Measurements from ENCODE around the gene ZBTB38. TPM values are rescaled to one million over a fixed set of nuclear protein-coding genes. Genes with fewer than 3 reads are reported as not detected.

ZBTB38 gene
- polyA plus RNA-seq, 1 donor from 2014 or later: 18.7 TPM

DNA sequence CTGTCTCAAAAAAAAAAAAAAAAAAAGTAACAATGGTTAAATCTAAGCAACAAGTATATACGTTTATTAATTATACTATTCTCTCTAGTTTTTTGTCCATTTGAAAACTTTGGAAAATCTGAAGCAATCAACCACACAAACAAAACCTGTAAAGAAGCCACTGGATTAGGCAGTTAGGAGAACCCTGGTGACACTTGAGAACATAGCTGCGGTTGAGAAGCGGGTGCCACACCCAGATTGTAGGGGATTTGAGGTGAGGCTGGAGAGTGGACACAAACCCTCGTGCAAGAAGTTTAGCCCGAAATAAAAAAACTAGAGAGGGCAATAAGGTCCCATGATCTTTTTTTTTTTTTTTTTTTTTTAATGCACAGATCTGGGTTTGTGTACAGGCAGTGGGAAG, 25.9 kb upstream of the ZBTB38 start:
- Histone ChIP-seq H3K9ac (ENCODE audit: low read length) (no peak overlapping the region), H3K9me3 (ENCODE audit: low read length) (no peaks in the 10 kb centered on the region)

GRCh38 chr3:141343077-141343476, 25.2 kb upstream of the ZBTB38 start:
- Histone ChIP-seq H2AFZ (ENCODE audit: low read depth, low read length) (no peak overlapping the region), H4K20me1 (ENCODE audit: insufficient read depth) (no peaks in the 10 kb centered on the region), H3K27ac (ENCODE audit: low read length) (no peak overlapping the region), H3K79me2 (replicated peaks; ENCODE audit: insufficient read depth, low read length) (no peaks in the 10 kb centered on the region), H3K9ac (ENCODE audit: low read length) (no peak overlapping the region), H3K4me3 (ENCODE audit: low read length) (no peak overlapping the region), H3K4me2 (ENCODE audit: low read length) (no peak overlapping the region), H3K9me2 (ENCODE audit: insufficient read depth, low read length) (no peaks in the 10 kb centered on the region), H3F3A (ENCODE audit: insufficient read depth, low read length, poor library complexity, severe bottlenecking) (no peaks in the 10 kb centered on the region), H3K9me3 (ENCODE audit: low read length) (no peaks in the 10 kb centered on the region), H3K36me3 (ENCODE audit: insufficient read depth, low read length) (no peaks in the 10 kb centered on the region), H3K27me3 (ENCODE audit: insufficient read depth, low read depth, low read length) (no peaks in the 10 kb centered on the region)
- TF ChIP-seq SMC3 (conservative IDR thresholded peaks at IDR 0.05; ENCODE audit: poor library complexity): no peak
- TF ChIP-seq CTCF (IDR thresholded peaks at IDR 0.05; ENCODE audit: poor library complexity, severe bottlenecking): no peak
- no peak for TF ChIP-seq RAD21 (conservative IDR thresholded peaks at IDR 0.05)
- no peak for TF ChIP-seq POLR2AphosphoS5 (IDR thresholded peaks at IDR 0.05)
- TF ChIP-seq MXI1 (conservative IDR thresholded peaks at IDR 0.05; ENCODE audit: poor library complexity, severe bottlenecking): no peak
- no peak for TF ChIP-seq EP300 (conservative IDR thresholded peaks at IDR 0.05; ENCODE audit: poor library complexity, severe bottlenecking)

More for the DNA sequence above, 25.9 kb upstream of the ZBTB38 start:
- H3K36me3 ChIP-seq (ENCODE audit: insufficient read depth, low read length): no peaks in the 10 kb centered on the region
- H3K4me3 ChIP-seq (ENCODE audit: low read length): no peak overlapping the region
- no peaks in the 10 kb centered on the region for H3K27me3 ChIP-seq (ENCODE audit: insufficient read depth, low read depth, low read length)
- no peak overlapping the region for H3K27ac ChIP-seq (ENCODE audit: low read length)
- H3F3A ChIP-seq (ENCODE audit: insufficient read depth, low read length, poor library complexity, severe bottlenecking): no peaks in the 10 kb centered on the region
- H3K4me2 ChIP-seq (ENCODE audit: low read length): no peak overlapping the region
- H2AFZ ChIP-seq (ENCODE audit: low read depth, low read length): no peak overlapping the region
- H3K9me2 ChIP-seq (ENCODE audit: insufficient read depth, low read length): no peaks in the 10 kb centered on the region
- H3K79me2 ChIP-seq (replicated peaks; ENCODE audit: insufficient read depth, low read length): no peaks in the 10 kb centered on the region
- TF ChIP-seq RAD21 (conservative IDR thresholded peaks at IDR 0.05) (no peak), SMC3 (conservative IDR thresholded peaks at IDR 0.05; ENCODE audit: poor library complexity) (no peak), POLR2AphosphoS5 (IDR thresholded peaks at IDR 0.05) (no peak), EP300 (conservative IDR thresholded peaks at IDR 0.05; ENCODE audit: poor library complexity, severe bottlenecking) (no peak), CTCF (IDR thresholded peaks at IDR 0.05; ENCODE audit: poor library complexity, severe bottlenecking) (no peak), TAF1 (IDR thresholded peaks at IDR 0.05; ENCODE audit: low read depth) (no peak), REST (IDR thresholded peaks at IDR 0.05; ENCODE audit: borderline replicate concordance) (no peak), EZH2 (IDR thresholded peaks at IDR 0.05; ENCODE audit: borderline replicate concordance, insufficient read depth, low read length, poor library complexity, severe bottlenecking) (no peak), MXI1 (conservative IDR thresholded peaks at IDR 0.05; ENCODE audit: poor library complexity, severe bottlenecking) (no peak)
- H4K20me1 ChIP-seq (ENCODE audit: insufficient read depth): no peaks in the 10 kb centered on the region

Measured in neural cell (in vitro differentiated cells).